H9 (cell line): Measurements from ENCODE around the gene PPP1R9A. TPM values are rescaled to one million over a fixed set of nuclear protein-coding genes. Genes with fewer than 3 reads are reported as not detected.

ENCODE experiments used
- DNase-seq: peaks from one replicate; pipeline ENCODE4 v3.0.0-alpha.2; 2017
- H2AFZ ChIP-seq: one replicate; pipeline ENCODE4 v1.6.1; 2013; ENCODE audit warnings: mild to moderate bottlenecking, low read length, control low read depth, moderate library complexity
- H2AK5ac ChIP-seq: 2 replicates; pipeline ENCODE4 v1.6.1; 2013; ENCODE audit warnings: low read length, control low read depth, mixed read lengths; ENCODE audit not compliant: insufficient read length
- H2BK120ac ChIP-seq: one replicate; pipeline ENCODE4 v1.6.1; 2013; ENCODE audit warnings: low read depth, mild to moderate bottlenecking, low read length, control low read depth, inconsistent platforms; ENCODE audit not compliant: poor library complexity, severe bottlenecking
- H2BK12ac ChIP-seq: 2 replicates; pipeline ENCODE4 v1.6.1; 2013; ENCODE audit warnings: low read length, control low read depth, mixed read lengths, low read depth; ENCODE audit not compliant: insufficient read length
- H2BK15ac ChIP-seq: 2 replicates; pipeline ENCODE4 v1.6.1; 2013; ENCODE audit warnings: low read depth, low read length, control low read depth
- H2BK20ac ChIP-seq: one replicate; pipeline ENCODE4 v1.6.1; 2013; ENCODE audit warnings: low read depth, mild to moderate bottlenecking, low read length, control low read depth, inconsistent platforms; ENCODE audit not compliant: poor library complexity, severe bottlenecking
- H2BK5ac ChIP-seq: 2 replicates; pipeline ENCODE4 v1.6.1; 2013; ENCODE audit warnings: low read length, control low read depth, mixed read lengths; ENCODE audit not compliant: insufficient read length
- H3K14ac ChIP-seq: 2 replicates; pipeline ENCODE4 v1.6.1; 2013; ENCODE audit warnings: low read length, control low read depth; ENCODE audit not compliant: insufficient read depth
- H3K18ac ChIP-seq: 2 replicates; pipeline ENCODE4 v1.6.1; 2013; ENCODE audit warnings: low read depth, mild to moderate bottlenecking, mixed read lengths, low read length, control low read depth; ENCODE audit not compliant: insufficient read length
- H3K23ac ChIP-seq: 2 replicates; pipeline ENCODE4 v1.6.1; 2013; ENCODE audit warnings: low read length, control low read depth, mixed read lengths, low read depth; ENCODE audit not compliant: insufficient read length
- H3K23me2 ChIP-seq: 2 replicates; pipeline ENCODE4 v1.6.1; 2013; ENCODE audit warnings: low read depth, mild to moderate bottlenecking, mixed read lengths, low read length, control low read depth; ENCODE audit not compliant: insufficient read length, poor library complexity, severe bottlenecking
- H3K27ac ChIP-seq: 2 replicates; pipeline ENCODE4 v1.5.1; 2013; ENCODE audit warnings: low read length, control low read depth, mixed read lengths, low read depth; ENCODE audit not compliant: insufficient read length
- H3K27me3 ChIP-seq: 2 replicates; pipeline ENCODE4 v1.6.1; 2013; ENCODE audit warnings: low read length, control low read depth, inconsistent platforms; ENCODE audit not compliant: insufficient read depth
- H3K4ac ChIP-seq: 2 replicates; pipeline ENCODE4 v1.6.1; 2013; ENCODE audit warnings: low read depth, mild to moderate bottlenecking, control low read depth, inconsistent platforms, low read length, moderate library complexity
- H3K4me1 ChIP-seq: 2 replicates; pipeline ENCODE4 v1.6.1; 2013; ENCODE audit warnings: low read length, control low read depth, inconsistent platforms; ENCODE audit not compliant: insufficient read depth
- H3K4me2 ChIP-seq: 2 replicates; pipeline ENCODE4 v1.6.1; 2013; ENCODE audit warnings: low read length, control low read depth, mixed read lengths; ENCODE audit not compliant: insufficient read length, insufficient read depth
- H3K56ac ChIP-seq: 2 replicates; pipeline ENCODE4 v1.6.1; 2013; ENCODE audit warnings: low read depth, mild to moderate bottlenecking, mixed read lengths, low read length, control low read depth; ENCODE audit not compliant: insufficient read length
- H3K79me1 ChIP-seq: 2 replicates; pipeline ENCODE4 v1.6.1; 2013; ENCODE audit warnings: low read depth, mild to moderate bottlenecking, moderate library complexity, low read length, control low read depth, inconsistent platforms; ENCODE audit not compliant: insufficient read depth, poor library complexity, severe bottlenecking
- H3K79me2 ChIP-seq: 2 replicates; pipeline ENCODE4 v1.6.1; 2013; ENCODE audit warnings: low read length, control low read depth, inconsistent platforms; ENCODE audit not compliant: insufficient read depth
- H3K9ac ChIP-seq: 2 replicates; pipeline ENCODE4 v1.6.1; 2013; ENCODE audit warnings: low read length, control low read depth, mixed read lengths; ENCODE audit not compliant: insufficient read length; ENCODE audit errors: extremely low read depth
- H3K9me3 ChIP-seq: one replicate; pipeline ENCODE4 v1.6.1; 2013; ENCODE audit warnings: low read depth, low read length, inconsistent platforms; ENCODE audit not compliant: control insufficient read depth
- H3T11ph ChIP-seq: one replicate; pipeline ENCODE4 v1.6.1; 2013; ENCODE audit warnings: mild to moderate bottlenecking, low read length, control low read depth, inconsistent platforms
- H4K20me1 ChIP-seq: one replicate; pipeline ENCODE4 v1.6.1; 2013; ENCODE audit not compliant: control insufficient read depth, insufficient read length, insufficient read depth
- H4K5ac ChIP-seq: 2 replicates; pipeline ENCODE4 v1.6.1; 2013; ENCODE audit warnings: low read depth, mild to moderate bottlenecking, mixed read lengths, low read length, control low read depth; ENCODE audit not compliant: insufficient read length
- H4K8ac ChIP-seq: replicated peaks from 2 replicates; pipeline ENCODE4 v1.6.1; 2013; ENCODE audit warnings: low read length, control low read depth, mixed read lengths, low read depth; ENCODE audit not compliant: insufficient read length
- H4K91ac ChIP-seq: 2 replicates; pipeline ENCODE4 v1.6.1; 2013; ENCODE audit warnings: low read depth, mild to moderate bottlenecking, moderate library complexity, mixed read lengths, low read length, control low read depth; ENCODE audit not compliant: insufficient read length
- H3K27ac Mint-ChIP-seq, 3 experiments: 2 replicates in 2 of 3; 3 replicates in 1 of 3; pipeline ENCODE4 v1.8.0; 2020 to 2021; ENCODE audit warnings: mixed read lengths in 3 of 3, mild to moderate bottlenecking in 1 of 3, moderate library complexity in 1 of 3
- H3K27me3 Mint-ChIP-seq: 2 replicates; pipeline ENCODE4 v1.8.0; 2021; ENCODE audit warnings: low read depth, mild to moderate bottlenecking, moderate library complexity, mixed read lengths
- H3K36me3 Mint-ChIP-seq, 3 experiments: 2 replicates in 2 of 3; 3 replicates in 1 of 3; pipeline ENCODE4 v1.8.0; 2020 to 2021; ENCODE audit warnings: low read depth in 3 of 3, mixed read lengths in 3 of 3; ENCODE audit not compliant: insufficient read depth in 1 of 3
- H3K4me1 Mint-ChIP-seq, 2 experiments: 2 replicates each; pipeline ENCODE4 v1.8.0; 2020; ENCODE audit warnings: mixed read lengths in 2 of 2
- H3K4me3 Mint-ChIP-seq, 2 experiments: 2 replicates in 1 of 2; 3 replicates in 1 of 2; pipeline ENCODE4 v1.8.0; 2020 to 2021; ENCODE audit warnings: mild to moderate bottlenecking in 2 of 2, mixed read lengths in 2 of 2, moderate library complexity in 1 of 2
- H3K9me3 Mint-ChIP-seq, 2 experiments: 2 replicates in 1 of 2; 3 replicates in 1 of 2; pipeline ENCODE4 v1.8.0; 2020; ENCODE audit warnings: mild to moderate bottlenecking in 2 of 2, mixed read lengths in 2 of 2, moderate library complexity in 1 of 2
- CTCF ChIP-seq: fragments of 200-600 bp; sonication (generic); conservative IDR thresholded peaks from 3 replicates; pipeline ENCODE4 v1.8.0; 2021; ENCODE audit warnings: antibody characterized with exemption, mild to moderate bottlenecking
- total RNA-seq: library from RNA; stranded (reverse); gene quantifications from 2 replicates; pipeline ENCODE4 v1.2.1, GENCODE V29; 2021

Gene PPP1R9A
- total RNA-seq, 1 experiment from 2014 or later = 17.0 TPM

GRCh38 chr7:95113590-95113989 is 206.2 kb downstream of the PPP1R9A start:
- no peaks in the 10 kb centered on the region for H3K27me3 Mint-ChIP-seq
- no peak overlapping the region for H3K14ac ChIP-seq
- H2BK120ac ChIP-seq = no peak overlapping the region
- no peak for DNase-seq
- H4K8ac ChIP-seq = no peak overlapping the region
- no peak overlapping the region for H2BK15ac ChIP-seq
- H3K4me1 Mint-ChIP-seq = peaks cover 2 to 4% of the 10 kb centered on the region in 2 experiments; a peak in 3 of 4 replicates
- no peak overlapping the region for H3K23ac ChIP-seq
- no peak for TF ChIP-seq CTCF
- H3K36me3 Mint-ChIP-seq = peaks cover 0 to 4% (median 0%) of the 10 kb centered on the region in 3 experiments; a peak in 2 of 7 replicates
- H3K79me1 ChIP-seq = no peaks in the 10 kb centered on the region
- no peaks in the 10 kb centered on the region for H4K20me1 ChIP-seq
- no peak overlapping the region for H3K18ac ChIP-seq
- no peaks in the 10 kb centered on the region for H3K4me1 ChIP-seq
- H3K9me3 Mint-ChIP-seq = no peaks in the 10 kb centered on the region
- H2AFZ ChIP-seq = no peak overlapping the region
- no peaks in the 10 kb centered on the region for H3K79me2 ChIP-seq
- no peak overlapping the region for H3K4me2 ChIP-seq
- no peak overlapping the region for H4K5ac ChIP-seq
- H2AK5ac ChIP-seq = no peak overlapping the region
- no peaks in the 10 kb centered on the region for H3K9me3 ChIP-seq
- no peak overlapping the region for H2BK5ac ChIP-seq
- no peak overlapping the region for H3K4me3 Mint-ChIP-seq
- no peak overlapping the region for H3K27ac ChIP-seq
- H3K23me2 ChIP-seq = no peaks in the 10 kb centered on the region
- H3K27me3 ChIP-seq = no peaks in the 10 kb centered on the region
- H3K56ac ChIP-seq = no peak overlapping the region
- H3K9ac ChIP-seq = no peak overlapping the region
- no peak overlapping the region for H3K4ac ChIP-seq
- H2BK12ac ChIP-seq = no peak overlapping the region
- no peak overlapping the region for H3T11ph ChIP-seq
- H3K27ac Mint-ChIP-seq = no peak overlapping the region
- H2BK20ac ChIP-seq = no peak overlapping the region
- H4K91ac ChIP-seq = no peak overlapping the region
